RWPE1 (cell line): ENCODE data around the gene LRRC26.
"Not testable (repeated sequence)": the region's sequence is repeated elsewhere in the genome, so short reads cannot be mapped to it uniquely, and the experiment has no call there.

Experiments used
- CTCF ChIA-PET: fragments of 350-600 bp; sonication (Branson Sonifier 250); formaldehyde crosslinking; extraction: SDS; loops from one replicate; lab custom pipeline; 2021; lab: Yijun Ruan, JAX
- POLR2A ChIA-PET: fragments of 400-600 bp; formaldehyde crosslinking; extraction: SDS; loops from one replicate; lab custom pipeline; 2020; ENCODE audit warnings: antibody characterized with exemption; ENCODE audit not compliant: low non-redundant PET; lab: Yijun Ruan, JAX
- DNase-seq: peaks from one replicate; pipeline ENCODE4 v3.0.0; 2012; ENCODE audit warnings: low spot score
- H3K27ac ChIP-seq: fragments of 450-650 bp; 2 replicates; pipeline ENCODE4 v1.5.1; 2017
- CTCF ChIP-seq: fragments of 450-650 bp; conservative IDR thresholded peaks from 2 replicates; pipeline ENCODE4 v1.5.1; 2017; ENCODE audit warnings: low read depth, mild to moderate bottlenecking

The LRRC26 gene

GRCh38 chr9:137136261-137136880 is 33.5 kb downstream of the LRRC26 start:
- no peak for DNase-seq
- POLR2A ChIA-PET = no interaction called here
- CTCF ChIA-PET = interaction anchor here (0.6 to 1.2 kb wide), 5 partner anchors 12 to 370 kb away, joined by 3 to 7 read pairs (median 3); partner anchors contain the start of gene RNF224
- TF ChIP-seq CTCF = no peak
- no peak overlapping the region for H3K27ac ChIP-seq

GRCh38 chr9:137135154-137135553 is 34.7 kb downstream of the LRRC26 start:
- CTCF ChIA-PET = interaction anchor here (0.7 kb wide), 1 partner anchor 43 kb away, joined by 4 read pairs; no protein-coding TSS in a partner anchor
- H3K27ac ChIP-seq, POLR2A ChIA-PET, DNase-seq: not testable (repeated sequence)

GRCh38 chr9:137134191-137134590 is 35.7 kb downstream of the LRRC26 start:
- POLR2A ChIA-PET = no interaction called here
- no peak for DNase-seq
- no peak for TF ChIP-seq CTCF
- CTCF ChIA-PET = interaction anchor here (0.5 kb wide), 1 partner anchor 43 kb away, joined by 3 read pairs; no protein-coding TSS in a partner anchor
- H3K27ac ChIP-seq = no peak overlapping the region

DNA sequence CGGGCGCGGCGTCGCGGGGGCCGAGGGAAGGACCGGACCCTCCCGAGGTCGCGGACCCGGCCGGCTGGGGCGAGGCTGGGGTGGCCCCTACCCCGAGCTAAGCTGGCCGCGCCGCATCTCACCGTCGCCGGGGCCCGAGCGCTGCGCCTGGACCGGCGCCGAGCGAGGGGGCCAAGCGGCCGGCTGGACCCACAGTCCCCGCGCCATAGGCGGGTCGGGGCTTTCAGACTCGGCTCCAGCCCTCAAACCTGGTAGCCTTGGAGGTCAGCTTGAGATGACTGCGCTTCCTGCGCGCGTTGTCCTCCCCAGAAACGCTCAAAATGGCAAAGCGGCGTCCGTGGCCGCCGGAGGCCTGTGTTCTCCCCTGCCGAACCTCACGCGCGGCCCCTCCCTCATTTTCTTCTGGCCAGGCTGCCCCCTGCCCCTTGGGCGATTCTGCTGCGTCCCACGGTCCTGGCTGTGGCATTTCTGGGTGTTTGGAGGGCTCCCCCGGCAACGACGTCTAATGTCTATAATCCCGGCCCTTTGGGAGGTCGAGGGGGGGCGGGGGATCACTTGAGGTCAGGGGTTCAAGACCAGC is 39.6 kb downstream of the LRRC26 start:
- no peak for TF ChIP-seq CTCF
- peak overlapping the region; percentile 83 for H3K27ac ChIP-seq
- POLR2A ChIA-PET = interaction anchor here (0.7 to 1.2 kb wide), 6 partner anchors 22 to 111 kb away, joined by 3 to 6 read pairs (median 4); partner anchors contain the start of genes RNF224, SSNA1, TPRN and TUBB4B
- CTCF ChIA-PET = interaction anchor here (0.6 to 2.1 kb wide), 10 partner anchors 17 to 604 kb away, joined by 3 to 9 read pairs (median 3); partner anchors contain the start of genes RNF224, SLC34A3 and TMEM210
- DNase-seq = no peak

GRCh38 chr9:137129456-137130175 is 40.2 kb downstream of the LRRC26 start:
- ChIA-PET POLR2A (interaction anchor here (0.7 to 1.2 kb wide), 9 partner anchors 21 to 111 kb away, joined by 3 to 6 read pairs (median 4); partner anchors contain the start of genes RNF224, SSNA1, TPRN and TUBB4B), CTCF (interaction anchor here (0.7 to 2.1 kb wide), 7 partner anchors 21 to 107 kb away, joined by 3 to 9 read pairs (median 4); partner anchors contain the start of genes NPDC1, RNF224 and TMEM210)
- H3K27ac ChIP-seq = peak overlapping the region; percentile 83
- DNase-seq = peak; percentile 96
- no peak for TF ChIP-seq CTCF

GRCh38 chr9:137128862-137129455 is 40.9 kb downstream of the LRRC26 start:
- CTCF ChIA-PET = interaction anchor here (0.7 to 2.1 kb wide), 4 partner anchors 81 to 107 kb away, joined by 3 to 9 read pairs (median 6); partner anchors contain the start of genes NPDC1 and RNF224
- DNase-seq = no peak

More at GRCh38 chr9:137128862-137129455, 40.9 kb downstream of the LRRC26 start:
- POLR2A ChIA-PET = interaction anchor here (0.9 to 1.2 kb wide), 6 partner anchors 21 to 112 kb away, joined by 3 to 6 read pairs (median 4); partner anchors contain the start of genes SSNA1 and TUBB4B
- no peak for TF ChIP-seq CTCF
- peak overlapping the region; percentile 83 for H3K27ac ChIP-seq
